Measurements from ENCODE around the gene ECHDC1.
"Not testable (repeated sequence)": the region's sequence is repeated elsewhere in the genome, so short reads cannot be mapped to it uniquely, and the experiment has no call there.

Gene ECHDC1

DNA sequence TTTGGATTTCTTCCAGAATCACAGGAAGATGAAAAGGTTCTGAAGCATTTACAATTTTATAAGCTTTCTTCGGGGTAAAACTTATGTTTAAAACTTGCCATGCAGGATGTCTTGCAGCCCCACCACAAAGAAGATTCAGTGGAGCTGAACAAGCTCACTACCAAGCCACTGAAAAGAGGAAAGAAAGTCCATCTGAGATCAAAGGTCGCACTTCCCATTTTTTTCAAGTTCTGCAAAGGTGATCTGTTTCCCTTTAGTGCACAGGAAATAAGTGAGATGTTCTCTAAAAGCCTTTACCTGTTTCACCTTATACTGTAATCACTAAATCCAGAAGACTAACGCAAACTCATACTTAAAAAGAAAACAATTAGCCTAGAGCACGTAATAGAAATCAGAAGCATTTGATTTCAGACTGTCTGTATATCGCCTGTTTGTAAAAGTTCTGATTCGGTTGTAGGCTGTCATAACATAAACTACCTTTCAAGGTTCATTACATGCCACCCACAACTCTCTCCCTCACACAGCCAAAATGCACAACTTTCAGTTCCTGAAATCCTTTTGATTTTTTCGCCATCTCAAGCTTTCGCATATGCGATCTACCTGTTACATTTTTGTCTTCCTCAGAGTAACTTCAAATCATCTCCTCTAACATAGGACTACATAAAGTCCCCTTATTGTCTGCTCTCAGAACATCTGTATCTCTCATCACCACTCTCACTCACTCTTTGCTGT lies 1.8 kb downstream of the ECHDC1 start:
- no peak for DNase-seq (ENCODE audit: low spot score)

DNA sequence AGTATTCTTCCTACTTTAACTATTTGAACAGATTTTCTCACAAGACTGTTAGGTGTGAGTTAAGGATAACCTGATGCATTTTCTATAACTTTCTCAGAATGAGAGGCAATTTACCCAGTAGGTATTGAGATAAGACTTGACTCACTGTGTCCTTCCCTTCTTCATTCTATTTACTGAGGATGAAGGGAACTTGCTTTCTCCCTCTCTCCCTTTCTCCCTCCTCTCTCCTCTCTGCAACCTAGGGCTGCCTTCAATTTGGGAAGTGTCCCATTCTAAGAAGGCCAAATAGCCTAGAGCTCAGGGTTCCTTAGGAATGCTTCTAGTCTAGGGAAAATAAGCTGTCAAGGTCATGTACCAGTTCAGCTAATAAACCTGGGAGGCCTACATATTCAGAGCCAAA lies 3.2 kb downstream of the ECHDC1 start:
- no peak for DNase-seq (ENCODE audit: low spot score)

DNA sequence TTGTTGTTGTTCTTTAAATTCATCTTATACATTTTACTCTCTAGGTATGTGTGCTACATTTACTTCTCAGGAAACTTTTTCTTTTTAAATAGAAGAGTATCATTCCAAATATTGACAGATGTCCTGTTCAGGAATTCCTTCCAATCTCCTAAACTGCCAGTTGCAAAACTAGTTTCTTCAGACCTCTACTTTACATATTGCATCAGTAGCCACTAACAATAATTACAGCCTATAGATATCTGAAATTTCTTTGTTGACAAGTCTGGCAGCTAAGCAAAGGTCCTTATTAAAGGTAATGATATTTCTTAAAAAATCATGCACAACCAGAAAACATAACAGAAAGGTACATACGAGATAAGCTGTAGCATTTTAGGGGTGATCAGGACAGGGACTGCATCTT lies 4.5 kb downstream of the ECHDC1 start:
- DNase-seq (ENCODE audit: low spot score): no peak

DNA sequence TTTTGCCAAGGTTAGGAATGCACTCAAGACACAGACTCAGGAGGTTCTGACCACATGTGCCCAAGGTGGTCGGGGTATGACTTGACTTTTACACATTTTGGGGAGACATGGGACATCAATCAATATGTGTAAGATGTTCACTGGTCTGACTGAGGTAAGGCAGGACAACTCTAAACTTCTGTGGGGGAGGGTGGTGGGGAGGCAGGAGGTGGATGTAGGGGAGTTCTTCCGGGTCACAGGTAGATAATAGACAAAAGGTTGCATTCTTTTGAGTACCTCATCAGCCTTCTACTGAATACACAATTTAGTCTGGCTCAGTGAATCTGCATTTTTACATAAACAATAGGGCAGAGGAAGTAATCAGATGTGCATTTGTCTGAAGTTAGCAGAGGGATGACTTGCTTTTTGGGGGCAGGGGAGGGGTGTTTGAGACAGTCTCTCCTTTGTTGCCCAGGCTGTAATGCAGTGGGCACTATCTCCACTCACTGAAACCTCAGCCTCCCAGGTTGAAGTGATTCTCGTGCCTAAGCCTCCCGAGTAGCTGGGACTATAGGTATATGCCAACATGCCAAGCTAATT lies 10.9 kb downstream of the ECHDC1 start:
- no peak for DNase-seq (ENCODE audit: low spot score)

DNA sequence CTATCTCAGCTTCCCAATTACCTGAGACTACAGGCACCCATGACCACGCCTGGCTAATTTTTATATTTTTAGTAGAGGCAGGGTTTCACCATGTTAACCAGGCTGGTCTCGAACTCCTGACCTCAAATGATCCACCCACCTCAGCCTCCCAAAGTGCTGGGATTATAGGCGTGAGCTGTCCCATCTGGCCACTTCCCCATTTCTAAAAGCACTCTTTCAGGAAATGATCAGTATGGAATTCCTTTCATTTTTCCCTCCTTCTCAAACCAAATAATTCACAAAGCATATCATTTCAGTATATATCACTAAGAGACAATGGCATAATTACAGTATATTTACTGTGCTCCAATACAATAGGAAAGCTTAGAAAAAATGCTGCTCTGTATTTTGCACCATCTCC lies 12.2 kb downstream of the ECHDC1 start:
- DNase-seq (ENCODE audit: low spot score): not testable (repeated sequence)

DNA sequence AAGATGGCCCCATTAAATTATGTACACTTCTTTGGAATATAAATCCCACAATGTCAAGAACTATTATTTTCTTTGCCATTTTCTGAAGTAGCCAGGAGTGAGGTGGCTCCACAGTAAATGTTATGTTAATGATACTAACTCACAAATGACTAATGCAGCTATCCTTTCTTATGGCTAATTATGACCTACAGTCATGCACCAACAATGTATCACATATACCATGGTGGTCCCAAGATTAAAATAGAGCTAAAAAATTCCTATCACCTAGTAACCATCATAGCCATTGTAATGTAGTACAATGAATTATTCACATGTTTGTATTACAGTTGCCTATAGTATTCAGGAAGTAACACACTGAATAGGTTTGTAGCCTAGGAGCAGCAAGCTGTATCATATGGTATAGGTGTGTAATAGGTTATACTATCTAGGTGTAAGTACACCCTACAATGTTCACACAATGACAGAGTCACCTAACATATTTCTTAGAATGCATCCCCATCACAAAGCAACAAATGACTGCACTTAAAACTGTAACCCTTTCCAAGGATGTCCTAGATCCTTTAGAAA lies 15.3 kb downstream of the ECHDC1 start:
- no peak for DNase-seq (ENCODE audit: low spot score)

DNA sequence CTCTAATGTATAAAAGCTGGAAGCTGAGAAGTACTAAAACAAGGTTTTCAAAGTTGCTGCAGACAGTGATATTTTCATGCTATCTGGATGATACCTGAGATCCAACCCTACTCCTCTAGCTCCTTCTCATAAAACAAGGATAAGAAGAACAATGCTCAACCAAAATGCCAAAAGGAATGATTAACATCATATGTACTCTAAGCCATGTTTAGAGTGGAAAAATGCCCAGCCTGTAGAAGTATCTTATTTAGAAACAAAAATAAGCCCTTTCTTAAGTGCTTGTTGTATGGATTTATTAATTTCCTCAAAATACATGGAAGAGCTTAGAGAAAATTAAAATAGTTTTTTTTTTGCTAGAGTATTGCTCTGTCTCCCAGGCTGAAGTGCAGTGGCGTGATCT lies 23.7 kb downstream of the ECHDC1 start:
- DNase-seq (ENCODE audit: low spot score): no peak

DNA sequence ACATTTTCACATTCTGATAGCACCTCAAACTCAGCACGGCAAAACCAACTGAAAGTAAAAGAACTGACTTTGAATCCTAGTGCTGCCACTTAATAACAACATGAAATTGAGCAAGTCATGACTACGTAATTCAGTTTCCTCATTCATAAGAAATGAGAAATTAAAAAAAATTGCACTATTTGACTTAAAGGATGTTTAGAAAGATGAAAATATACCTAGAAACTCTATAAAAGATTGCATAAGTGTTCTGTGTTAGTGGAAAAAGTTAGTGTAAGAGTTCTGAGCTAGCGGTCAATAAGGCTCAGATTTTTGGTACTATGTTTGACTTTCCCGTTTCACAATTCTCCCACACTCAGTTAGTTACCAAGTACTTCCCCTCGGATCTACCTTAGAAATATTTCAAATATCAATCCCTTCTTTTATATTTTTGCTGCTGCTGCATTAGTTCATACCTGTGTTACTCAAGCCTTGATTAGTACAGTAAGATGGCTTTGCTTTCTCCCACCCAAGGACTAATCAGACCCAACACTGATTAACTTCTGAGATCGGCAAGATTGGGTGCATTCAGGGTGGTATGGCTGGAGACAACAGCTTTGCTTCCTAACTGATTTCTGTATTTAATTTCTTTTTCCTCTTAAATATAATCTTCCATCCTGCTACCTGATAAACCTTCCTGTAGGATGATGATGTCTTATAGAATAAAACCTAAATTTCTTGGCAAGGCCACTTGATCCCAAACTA lies 25.9 kb downstream of the ECHDC1 start:
- DNase-seq (ENCODE audit: low spot score): no peak

DNA sequence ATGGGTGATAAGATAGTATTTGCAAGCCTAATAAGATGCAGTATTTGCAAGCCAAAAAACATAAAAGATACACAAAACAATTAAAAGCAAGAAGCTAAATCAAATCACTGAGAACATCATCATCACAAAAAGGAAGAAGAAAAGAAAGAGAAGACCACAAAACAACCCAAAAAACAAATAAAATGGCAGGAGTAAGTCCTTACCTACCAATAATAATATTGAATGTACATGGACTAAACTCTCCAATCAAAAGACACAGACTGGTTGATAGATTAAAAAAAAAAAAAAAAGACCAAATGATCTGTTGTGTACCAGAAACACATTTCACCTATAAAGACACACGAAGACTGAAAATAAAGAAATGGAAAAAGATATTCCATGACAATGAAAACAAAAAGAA lies 37.7 kb downstream of the ECHDC1 start:
- DNase-seq (ENCODE audit: low spot score): no peak

DNA sequence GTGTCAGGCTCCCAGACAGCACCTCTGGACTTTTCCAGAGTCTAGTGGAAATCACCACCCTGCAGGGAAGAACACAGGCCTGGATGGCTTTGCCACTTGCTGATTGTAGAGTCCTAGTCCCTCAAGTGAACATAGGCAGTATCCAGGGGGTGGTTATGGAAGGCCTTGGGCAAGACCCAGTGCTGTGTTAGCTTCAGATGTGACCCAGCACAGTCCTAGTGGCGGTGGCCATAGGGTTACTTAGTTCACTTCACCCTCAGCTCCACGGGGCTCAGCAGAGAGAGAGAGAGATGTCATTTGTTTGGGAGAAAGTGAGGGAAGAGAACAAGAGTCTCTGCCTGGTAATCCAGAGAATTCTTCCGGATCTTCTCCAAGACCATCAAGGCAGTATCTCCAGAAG lies 39.5 kb downstream of the ECHDC1 start:
- DNase-seq (ENCODE audit: low spot score): no peak

DNA sequence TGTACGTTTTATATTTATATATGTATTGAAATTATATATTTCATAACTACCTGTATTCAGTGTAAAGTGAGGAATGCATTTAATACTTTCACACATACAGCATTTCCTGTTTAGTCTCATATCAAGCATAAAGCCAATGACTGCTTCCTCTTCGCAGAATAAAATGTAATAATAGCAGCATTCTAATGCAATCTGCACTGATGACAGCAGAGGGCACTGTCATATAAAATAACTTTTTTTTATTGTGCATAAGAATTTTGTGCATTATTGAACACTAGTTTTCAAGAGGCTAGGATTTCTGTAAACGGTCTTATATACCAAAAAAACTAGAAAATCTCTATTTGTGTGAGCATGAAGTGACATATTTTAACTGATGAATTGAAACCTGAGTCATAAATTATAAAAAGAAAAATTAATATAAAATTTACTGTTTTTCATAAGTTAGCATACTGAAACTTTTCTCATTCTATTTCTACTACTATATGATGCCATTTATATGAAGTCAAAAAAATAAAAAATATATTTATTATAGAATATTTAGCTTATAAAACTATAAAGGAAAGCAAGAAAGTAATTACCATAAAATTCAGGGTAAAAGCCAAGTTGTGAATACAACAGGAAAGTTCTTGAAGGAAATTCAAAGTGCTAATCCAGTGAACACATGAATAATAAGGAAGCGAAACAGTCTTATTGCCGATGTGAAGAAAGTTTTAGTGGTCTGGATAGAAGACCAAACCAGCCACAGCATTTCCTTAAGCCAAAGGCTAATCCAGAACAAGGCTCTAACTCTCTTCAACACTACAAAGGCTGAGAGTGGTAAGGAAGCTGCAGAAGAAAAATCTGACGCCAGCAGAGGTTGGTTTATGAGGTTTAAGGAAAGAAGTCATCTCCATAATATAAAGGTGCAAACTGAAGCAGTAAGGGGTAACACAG lies 40.4 kb downstream of the ECHDC1 start:
- DNase-seq (ENCODE audit: low spot score): peak; percentile 11

DNA sequence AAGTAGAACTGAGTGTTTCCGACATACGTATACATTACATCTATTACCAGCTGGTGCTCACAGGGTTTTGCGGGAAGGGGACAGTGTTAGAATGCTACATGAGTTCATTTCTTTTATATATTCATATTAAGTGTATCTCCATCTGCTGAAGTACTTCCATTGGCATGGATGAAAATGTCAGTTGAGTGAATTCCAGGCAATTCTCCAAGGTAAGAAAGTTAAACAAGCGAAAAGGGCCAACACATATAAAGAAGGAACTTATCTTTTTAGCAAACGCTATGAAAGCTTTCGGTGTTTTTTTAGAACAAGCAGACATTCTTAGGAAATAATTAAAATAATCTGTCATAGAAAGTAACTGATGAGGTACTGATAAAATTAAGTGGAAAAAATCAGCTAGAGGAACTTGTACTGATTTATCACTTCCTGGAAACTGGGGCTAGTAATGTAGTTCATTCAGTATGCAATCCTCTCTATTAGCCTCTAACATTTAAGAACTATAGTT lies 42.2 kb downstream of the ECHDC1 start:
- no peak for DNase-seq (ENCODE audit: low spot score)

DNA sequence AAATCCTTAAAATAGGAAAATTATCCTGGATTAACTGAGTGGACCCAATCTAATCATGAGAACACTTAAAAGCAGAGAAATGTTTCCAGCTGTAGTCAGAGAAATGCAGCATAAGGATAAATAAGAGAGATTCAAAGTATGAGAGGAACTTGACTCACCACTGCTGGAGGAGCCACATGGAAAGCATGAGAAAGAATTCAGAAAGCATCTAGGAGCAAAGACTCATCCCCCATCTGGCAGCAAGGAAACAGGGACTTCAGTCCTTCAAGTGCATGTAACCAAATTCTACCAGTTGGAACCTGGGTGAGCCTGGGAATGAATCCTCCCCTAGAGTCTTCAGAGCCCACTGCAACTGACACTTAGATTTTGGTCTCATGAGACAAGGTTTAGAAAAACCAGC lies 43.0 kb downstream of the ECHDC1 start:
- peak; percentile 48 for DNase-seq (ENCODE audit: low spot score)

DNA sequence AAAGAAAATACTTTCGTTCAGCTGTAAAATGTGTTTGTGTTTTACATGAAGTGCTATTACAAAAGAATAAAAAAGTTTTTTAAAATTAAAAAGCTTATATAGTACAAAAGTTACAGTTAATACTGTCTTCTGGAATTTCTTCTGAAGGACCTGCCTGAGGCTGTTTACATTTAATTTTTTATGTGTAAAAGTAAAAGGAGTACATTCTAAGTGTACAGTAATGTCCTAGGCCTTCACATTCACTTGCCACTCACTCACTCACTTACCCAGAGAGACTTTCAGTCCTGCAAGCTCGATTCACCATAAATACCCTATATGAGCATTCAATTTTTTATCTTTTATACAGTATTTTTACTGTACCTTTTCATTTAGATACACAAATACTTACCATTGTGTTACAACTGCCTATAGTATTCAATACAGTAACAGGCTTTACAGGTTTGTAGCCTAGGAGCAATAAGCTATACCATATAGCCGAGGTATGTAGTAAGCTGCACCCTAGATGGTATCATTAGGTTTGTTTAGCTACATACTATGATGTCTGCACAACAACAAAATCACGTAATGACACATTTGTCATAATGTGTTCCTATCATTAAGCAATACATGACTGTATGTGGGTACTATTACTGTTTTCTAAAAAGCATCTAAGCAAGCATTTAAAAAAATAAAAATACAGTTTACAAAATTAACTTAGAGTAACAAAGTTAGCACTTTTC lies 43.7 kb downstream of the ECHDC1 start:
- DNase-seq (ENCODE audit: low spot score): no peak

DNA sequence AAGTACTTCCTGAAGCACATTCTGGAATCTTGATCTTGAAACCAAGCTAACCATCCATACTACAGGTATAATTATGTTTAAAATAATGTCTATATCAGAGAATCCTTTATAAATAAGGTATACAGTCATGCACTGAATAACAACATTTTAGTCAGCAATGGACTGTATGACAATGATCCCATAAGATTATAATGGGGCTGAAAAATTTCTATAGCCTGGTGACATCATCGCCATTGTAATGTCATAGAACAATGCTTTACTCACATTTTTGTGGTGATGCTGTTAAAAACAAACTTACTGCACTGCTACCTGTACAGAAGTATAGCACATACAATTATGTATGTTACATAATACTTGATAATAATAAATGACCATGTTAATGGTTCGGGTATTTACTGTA lies 44.9 kb downstream of the ECHDC1 start:
- no peak for DNase-seq (ENCODE audit: low spot score)

DNA sequence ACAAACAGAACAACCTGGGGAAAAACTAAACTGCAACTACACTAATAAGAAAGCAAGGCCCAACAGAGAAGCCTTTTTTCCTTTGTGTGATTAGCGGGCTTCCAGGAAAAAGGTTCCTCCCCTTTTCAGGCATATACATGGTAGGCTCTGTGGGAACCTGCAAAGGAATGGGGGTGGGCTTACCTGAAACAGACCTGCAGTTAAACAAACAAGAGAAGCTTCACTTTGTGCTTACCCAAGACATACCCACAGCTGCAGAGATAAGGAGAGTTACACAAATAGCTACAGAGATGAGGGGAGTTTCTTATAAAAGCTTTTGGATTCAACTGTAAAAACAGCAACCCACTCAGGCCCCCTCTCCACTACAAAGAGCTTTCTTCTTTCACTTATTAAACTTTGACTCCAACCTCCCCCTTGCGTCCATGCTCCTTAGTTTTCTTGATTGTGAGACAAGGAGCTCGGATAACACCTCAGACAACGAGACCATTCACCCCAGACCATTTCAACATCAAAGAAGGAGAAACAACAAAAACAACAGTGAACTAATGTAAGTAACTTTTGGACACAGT lies 45.8 kb downstream of the ECHDC1 start:
- no peak for DNase-seq (ENCODE audit: low spot score)

DNA sequence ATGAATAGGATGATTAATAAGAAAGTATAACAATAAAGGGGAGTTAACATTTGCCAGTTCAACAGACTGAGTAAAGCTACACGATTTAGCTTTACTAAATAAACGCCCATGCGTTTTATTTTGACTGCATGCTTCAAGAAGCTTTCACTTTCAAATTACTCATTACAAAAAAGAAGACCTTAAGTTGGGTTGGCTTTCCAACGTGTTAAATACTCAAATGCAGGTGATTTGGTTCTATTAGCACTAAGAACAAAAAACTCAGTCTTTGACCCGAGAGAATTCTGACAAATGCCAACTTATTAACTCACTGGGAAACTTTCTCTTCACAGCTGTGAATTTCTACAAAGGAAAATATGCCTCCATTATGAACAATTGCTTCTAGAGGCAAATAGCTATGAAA lies 51.9 kb downstream of the ECHDC1 start:
- no peak for DNase-seq (ENCODE audit: low spot score)

DNA sequence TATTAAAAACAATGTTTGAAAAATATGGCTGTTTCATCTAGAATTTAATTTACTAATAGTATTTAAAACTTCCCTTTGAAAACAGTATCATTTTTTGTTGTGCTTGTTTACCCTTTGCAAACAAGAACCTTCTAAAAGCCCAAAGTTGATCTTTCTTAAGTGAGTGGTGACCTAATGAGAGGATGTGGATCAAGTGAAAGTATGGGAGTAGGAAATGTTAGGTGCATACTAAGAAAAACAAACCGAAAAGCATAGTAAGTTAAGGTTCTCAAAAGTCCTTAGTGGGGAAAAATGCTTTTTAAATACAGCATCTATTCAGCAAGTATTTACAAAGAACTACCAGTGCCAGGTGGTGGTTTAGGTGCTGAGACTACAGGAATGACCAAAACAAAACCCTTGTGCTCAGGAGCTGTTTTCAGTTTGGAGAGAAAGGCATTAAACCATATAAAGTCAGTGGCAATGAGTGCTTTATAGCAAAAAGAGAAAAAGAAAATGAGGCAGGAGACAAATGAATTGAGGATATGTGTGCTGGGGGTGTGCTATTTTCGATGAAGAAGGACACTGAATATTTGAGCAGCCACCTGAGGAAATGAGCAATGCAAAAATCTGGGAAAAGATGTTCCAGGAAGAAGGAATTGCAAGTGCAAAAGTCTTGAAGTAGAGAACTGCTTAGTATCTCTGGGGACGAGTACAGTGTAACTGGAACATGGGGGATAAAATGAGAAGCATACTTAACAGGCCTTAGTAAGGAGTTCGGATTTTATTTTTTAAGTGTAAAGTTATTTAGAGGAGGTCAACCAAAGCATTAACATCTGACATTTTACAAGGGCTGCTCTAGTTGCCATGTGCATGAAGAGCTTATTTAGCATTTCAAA lies 52.8 kb downstream of the ECHDC1 start:
- no peak for DNase-seq (ENCODE audit: low spot score)

DNA sequence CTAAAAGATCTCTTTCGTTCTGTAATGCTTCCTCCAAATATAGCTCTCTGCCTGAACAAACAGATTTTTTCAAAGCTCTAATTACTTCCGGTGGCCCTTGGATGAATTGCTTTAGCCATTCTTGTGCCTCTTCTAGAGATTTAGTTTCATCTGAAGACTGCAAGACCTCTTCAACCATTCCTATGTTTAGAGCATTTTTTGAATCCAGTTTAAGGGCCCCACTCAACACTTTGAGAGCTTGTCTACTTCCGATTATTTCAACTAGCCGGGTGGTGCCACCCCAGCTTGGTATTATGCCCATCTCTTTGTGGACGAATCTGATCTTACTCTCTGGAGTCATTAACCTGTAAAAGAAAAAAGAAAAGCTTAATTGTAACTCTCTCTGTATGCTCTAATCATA lies 53.5 kb downstream of the ECHDC1 start:
- no peak for DNase-seq (ENCODE audit: low spot score)

DNA sequence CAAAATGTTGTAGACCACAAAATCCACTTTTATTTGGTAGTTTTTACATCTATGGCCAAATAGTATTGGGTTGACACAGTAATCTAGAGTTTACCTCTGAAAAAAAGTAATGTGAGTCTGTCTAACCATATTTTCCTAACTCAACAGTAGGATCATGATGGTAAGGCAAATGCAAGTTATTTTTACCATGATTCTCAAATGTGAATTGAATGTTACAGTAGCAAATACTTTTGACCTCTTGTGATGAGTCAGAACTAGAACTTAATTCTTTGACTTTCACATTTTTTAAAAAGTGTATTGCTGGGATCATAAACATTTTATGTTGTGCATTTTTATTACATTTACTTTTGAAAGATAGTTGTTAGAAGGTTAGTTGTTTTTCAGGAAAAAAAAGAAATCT lies 54.7 kb downstream of the ECHDC1 start:
- no peak for DNase-seq (ENCODE audit: low spot score)
